Activated CD4-positive, alpha-beta T cell treated with anti-CD3 and anti-CD28 coated beads for 4 hours (primary cell): Measurements from ENCODE around the gene HCFC2.
A peak's percentile ranks its signal among the peaks of the same experiment; 100 is the strongest.
"Not testable (repeated sequence)": the region's sequence is repeated elsewhere in the genome, so short reads cannot be mapped to it uniquely, and the experiment has no call there.

ENCODE experiments used
- DNase-seq, 2 donors: peaks; one replicate each; pipeline ENCODE4 v3.0.0-alpha.2; 2020

HCFC2 gene

DNA sequence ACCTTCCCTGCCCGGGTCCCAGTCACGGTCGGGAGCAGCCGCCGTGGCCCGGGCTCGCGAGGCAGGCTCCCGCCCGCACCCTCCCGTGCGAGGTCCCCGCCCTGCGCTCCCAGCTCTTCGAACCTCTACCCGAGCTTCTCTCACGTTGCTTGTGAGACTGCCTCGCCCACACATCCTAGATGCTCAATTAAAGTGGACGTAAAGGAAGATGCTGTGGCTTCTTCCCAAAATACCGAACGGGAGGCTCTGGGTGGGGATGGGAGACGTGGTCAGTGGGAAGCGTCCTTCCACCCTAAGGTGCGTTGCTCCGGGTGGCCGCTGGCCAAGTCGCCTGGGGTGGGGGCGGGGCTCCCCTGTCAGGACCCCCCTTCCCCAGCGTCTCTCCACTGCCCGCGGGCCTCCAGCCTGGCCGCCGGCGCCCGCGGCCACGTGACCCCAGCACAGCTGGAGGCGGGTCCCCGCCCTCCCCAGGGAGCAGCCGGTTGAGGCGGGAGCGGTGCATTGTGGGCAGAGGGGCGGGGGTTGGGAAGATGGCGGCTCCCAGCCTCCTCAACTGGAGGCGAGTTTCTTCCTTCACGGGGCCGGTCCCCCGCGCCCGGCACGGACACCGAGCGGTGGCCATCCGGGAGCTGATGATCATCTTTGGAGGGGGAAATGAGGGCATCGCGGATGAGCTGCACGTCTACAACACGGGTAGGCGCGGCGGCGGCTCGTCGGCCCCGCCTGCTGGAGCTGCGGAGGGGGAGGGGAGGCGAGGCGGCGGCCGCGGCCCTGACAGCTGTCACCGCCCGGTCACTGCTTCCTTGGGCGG, at the start of gene HCFC2:
Gene HCFC2, plus strand, starts transcription at position 501 of the 811 bp plus-strand sequence. Its CDS starts 30 bp downstream, at position 531.
- DNase-seq, result peak; percentile 86 to 88

DNA sequence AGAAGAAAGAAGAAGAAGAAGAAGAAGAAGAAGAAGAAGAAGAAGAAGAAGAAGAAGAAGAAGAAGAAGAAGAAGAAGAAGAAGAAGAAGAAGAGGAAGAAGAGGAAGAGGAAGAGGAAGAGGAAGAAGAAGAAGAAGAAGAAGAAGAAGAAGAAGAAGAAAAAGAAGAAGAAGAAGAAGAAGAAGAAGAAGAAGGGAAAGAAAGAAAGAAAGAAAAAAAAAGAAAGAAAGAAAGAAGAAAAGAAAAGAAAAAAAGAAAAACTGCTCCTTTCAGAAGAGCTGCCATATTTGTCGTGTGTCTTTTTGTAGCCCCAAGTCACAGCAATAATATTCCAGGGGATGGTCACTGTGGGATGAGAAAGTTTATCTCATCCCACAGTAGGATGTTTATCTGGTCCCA, 42.5 kb upstream of the HCFC2 start:
- not testable (repeated sequence) for DNase-seq

DNA sequence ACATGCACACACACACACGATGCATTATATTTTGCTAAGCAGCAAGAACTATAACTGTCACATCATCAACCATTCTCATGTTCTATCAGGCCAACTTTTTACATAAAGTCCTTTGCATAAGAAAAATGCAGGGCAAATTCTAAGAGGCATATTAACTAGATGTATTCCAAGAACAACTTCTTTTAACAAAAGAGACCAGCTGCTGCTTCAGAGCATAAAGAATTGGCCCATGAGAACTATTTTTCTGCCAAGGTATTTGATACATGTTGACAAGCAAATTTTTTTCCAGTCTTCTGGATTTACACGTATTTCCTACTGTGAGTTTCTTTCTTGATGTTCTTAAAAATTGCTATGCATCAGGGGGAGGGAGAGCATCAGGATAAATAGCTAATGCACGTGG, 41.5 kb upstream of the HCFC2 start:
- no peak for DNase-seq

DNA sequence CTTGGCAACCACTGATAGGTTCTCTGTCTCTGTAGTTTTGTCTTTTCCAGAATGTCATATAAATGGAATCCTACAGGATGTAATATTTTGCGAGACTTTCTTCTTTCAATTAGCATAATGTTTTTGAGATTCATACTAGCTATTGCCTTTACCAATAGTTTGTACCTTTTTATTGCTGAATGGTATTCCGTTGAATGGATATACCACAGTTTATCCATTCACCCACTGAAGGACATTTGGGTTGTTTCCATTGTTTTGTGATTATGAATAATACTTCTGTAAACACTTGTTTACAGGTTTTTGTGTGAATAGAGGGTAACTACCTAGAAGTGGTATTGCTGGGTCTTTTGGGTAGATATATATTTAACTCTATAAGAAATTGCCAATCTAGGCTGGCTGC, 40.6 kb upstream of the HCFC2 start:
- no peak for DNase-seq

DNA sequence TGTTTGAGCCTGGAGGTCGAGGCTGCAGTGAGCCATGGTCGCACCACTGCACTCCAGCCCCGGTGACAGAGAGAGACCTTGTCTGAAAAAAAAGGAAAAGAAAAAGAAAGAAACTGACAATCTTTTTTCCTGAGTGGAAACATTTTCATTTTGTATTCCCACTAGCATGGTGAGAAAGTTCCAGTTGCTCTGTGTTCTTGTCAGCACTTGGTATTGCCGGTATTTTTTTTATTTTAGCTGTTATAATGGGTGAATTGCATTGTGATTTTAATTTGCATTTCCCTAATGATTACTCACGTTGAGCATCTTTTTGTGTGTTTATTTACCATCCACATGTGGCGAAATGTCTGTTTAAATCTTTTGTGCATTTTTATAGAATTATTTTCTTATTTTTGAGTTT, 40.0 kb upstream of the HCFC2 start:
- no peak for DNase-seq

DNA sequence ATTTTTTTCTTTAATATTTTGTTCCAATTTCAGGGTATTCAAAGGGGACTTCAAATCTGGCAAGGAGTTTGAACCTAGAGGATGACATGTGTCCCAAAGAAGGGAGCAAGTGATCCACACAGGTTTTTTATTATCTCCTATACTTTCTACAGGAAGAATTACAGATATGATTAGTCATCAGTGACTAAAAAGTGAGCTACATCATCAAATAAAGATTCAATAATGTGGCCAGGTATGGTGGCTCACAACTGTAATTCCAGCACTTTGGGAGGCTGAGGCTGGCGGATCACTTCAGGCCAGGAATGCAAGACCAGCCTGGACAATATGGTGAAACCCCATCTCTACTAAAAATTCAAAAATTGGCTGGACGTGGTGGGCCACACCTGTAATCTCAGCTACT, 38.6 kb upstream of the HCFC2 start:
- no peak for DNase-seq

DNA sequence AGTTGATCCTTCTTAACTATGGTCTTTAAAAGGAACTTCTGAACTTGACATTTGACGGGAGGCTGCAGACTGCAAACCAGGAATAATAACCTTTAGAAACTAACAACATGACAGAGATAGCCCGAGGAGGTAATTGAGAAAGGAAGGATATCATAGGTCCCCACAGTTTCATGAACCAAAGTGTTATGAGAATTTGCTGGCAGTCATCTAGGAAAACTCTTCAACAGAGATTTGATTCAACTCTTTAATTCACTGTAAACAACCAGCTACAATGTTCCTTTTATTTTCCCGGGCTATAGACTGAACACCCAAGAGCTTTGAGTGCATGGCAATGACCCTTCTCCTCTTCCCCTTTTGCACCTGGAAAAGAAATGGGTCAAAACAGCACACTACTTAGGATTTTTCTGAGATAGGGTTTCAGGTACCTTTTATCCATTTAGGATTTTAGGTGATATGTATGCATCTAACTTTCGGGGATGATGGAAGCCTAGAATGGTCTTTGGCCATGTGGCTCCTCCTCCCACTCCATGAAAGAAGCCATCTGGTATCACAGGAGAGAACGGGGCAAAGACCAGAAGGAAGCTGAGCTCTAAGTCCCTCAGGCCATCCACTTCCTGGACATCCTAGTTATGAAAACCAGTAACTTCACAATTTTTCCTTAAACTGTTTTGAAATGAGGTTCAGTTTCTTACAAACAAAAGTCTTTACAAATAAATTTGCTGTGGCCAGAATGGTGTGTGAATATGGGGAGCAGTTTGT, 37.3 kb upstream of the HCFC2 start:
- no peak for DNase-seq

DNA sequence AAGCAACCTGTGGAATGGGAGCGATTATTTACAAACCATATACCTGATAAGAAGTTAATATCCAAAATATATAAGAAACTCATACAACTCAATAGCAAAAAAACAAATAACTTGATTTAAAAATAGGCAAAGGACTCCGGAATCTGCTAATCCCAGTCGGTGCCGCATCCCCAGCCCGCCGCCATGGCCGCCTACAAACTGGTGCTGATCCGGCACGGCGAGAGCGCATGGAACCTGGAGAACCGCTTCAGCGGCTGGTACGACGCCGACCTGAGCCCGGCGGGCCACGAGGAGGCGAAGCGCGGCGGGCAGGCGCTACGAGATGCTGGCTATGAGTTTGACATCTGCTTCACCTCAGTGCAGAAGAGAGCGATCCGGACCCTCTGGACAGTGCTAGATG, 33.7 kb upstream of the HCFC2 start:
- not testable (repeated sequence) for DNase-seq

DNA sequence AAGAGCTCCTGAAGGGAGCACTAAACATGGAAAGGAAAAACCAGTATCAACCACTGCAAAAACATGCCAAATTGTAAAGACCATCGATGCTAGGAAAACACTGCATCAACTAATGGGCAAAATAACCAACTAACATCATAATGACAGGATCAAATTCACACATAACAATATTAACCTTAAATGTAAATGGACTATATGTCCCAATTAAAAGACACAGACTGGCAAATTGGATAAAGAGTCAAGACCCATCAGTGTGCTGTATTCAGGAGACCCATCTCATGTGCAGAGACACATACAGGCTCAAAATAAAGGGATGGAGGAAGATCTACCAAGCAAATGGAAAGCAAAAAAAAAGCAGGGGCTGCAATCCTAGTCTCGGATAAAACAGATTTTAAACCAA, 28.2 kb upstream of the HCFC2 start:
- not testable (repeated sequence) for DNase-seq

DNA sequence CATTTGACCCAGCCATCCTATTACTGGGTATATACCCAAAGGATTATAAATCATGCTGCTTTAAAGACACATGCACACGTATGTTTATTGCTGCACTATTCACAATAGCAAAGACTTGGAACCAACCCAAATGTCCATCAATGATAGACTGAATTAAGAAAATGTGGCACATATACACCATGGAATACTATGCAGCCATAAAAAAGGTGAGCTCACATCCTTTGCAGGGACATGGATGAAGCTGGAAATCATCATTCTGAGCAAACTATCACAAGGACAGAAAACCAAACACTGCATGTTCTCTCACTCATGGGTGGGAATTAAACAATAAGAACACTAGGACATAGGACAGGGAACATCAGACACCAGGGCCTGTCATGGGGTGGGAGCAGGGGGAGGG, 24.6 kb upstream of the HCFC2 start:
- DNase-seq, result not testable (repeated sequence)

DNA sequence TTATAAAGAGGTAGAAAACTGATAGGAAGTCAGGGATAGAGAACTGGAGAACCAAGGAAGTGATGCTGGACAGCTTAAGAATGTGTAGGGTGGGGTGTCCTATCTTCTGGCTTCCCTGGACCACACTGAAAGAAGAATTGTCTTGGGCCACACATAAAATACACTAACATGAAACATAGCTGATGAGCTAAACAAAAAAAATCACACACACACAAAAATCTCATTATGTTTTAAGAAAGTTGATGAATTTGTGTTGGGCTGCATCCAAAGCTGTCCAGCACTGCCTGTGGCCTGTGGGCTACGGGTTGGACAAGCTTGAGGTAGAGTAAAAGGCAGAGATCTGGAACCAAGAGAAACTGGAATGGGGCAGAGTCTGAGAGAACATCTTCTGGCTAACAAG, 21.8 kb upstream of the HCFC2 start:
- DNase-seq, result no peak

DNA sequence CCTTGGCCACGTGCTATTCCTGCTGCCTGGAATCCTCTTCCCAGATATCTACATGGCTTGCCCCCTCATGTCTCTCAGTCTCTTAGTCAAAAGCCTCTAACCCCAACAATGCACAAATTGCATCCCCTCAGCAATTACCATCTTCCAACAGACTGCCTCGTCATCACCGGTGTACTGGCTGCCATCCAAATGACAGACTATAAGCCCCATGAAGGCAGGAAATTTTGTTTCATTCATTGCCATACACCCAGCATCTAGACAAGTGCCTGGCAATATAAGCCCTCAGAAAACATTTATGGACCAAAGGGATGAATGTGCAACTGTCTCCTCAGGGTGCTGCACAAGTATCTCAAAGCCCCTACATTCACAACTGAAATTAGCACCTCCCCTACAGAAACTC, 20.2 kb upstream of the HCFC2 start:
- DNase-seq, result no peak

DNA sequence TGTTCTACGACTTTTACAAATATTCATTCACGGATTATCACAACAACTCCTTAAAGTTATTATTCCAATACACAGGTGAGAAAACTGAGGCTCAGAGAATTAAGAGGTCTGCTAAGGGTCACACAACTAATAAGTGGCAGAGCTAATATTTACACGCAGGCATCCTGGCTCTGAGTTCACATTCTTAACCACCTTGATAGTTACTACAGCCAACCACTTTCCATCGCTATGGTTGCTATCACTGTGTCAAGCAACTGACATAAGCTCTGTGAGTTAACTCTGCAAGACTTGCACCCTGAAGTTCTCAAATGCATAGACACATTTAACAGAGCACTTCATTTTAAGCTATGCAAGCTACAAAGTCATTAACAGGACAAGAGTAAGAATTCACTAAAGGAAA, 18.0 kb upstream of the HCFC2 start:
- DNase-seq, result no peak

DNA sequence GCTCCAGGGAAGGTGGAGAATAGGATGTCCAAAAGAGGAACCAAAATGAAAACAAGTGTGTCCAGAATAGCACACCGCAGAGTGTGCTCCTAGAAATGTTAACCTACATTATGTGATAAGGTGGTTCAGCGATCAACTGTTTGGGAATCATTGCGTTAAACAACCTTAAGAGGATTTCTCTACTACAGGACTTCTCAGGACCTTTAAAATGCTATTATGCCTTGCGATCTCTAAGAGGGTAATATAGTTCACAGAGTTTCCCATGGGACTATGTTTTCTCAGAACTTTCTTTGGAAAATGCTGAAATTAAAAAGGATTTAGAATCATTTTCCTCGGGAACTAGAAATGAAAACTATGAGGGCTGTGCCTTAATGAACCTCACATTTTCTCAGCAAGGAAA, 16.2 kb upstream of the HCFC2 start:
- no peak for DNase-seq

DNA sequence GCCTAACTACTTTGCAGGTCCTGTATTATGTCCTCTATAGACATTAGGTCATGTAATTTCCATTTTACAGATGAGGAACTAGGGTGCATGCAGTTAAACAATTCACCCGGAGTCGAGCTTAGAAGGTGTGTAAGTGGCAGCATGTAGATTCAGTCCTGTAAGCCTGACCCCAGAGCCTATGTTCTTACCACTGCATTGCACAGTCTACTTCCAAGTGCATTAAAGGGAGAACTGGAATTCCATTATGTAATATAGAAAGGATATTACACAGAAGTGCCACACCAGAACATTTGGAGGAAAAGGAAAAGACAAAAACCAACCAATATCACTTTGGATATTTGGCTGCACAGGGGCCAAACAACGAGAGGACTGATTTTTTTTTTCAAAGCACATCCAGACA, 15.5 kb upstream of the HCFC2 start:
- no peak for DNase-seq

DNA sequence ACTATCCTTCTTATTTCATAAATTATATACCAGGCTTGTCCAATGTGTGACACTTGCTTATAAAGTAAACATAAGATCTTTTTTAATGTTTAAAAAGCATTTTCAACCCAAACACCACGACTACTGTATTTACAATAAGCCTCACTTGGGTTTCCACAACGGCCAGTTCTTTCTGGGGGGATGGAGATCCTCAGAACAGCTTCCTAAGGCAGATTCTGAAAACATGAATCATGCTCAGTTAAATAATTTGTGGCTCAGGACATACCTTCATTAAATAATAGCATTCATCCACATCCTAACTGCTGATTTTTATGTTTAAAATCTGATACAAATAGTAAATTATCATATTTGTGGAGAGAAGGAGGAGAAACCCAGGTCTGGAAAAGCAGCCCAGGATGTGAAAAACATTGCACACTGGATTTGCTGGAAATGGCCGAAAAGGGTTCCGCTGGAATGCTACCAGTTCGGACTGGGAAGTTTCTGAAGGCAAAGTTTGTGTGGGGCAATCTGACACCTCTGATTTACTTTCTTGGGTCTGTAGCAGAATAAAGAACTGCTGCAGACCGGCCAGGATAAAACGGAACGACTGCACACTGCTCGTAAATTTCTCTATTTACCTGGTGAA, 14.9 kb upstream of the HCFC2 start:
- no peak for DNase-seq

DNA sequence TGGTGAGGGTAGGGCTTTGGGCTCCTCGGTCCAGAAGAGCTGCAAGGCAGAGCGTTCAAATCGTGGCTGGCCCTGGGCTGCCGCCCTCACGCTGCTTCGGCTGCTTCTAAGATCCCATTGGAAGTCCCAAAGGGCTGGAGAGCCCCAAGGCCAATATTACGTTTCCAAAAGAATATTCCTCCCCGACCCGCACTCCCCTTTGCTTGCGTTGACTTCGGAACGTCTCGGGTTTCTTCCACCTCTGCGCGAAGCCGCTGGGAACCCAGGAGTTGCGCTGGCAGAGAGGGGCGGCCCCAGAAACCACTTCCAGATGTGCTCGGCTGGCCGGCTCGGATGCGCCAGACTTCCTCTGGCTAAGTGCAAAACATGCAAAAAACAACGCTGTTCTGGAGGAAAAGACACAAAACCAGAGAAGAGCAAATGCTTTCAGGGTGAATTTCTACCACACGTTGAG, 14.4 kb upstream of the HCFC2 start, which contains the start of gene GLT8D2:
Gene GLT8D2, minus strand, starts transcription at position 285 of the 454 bp plus-strand sequence. CDS start 30,539 bp downstream, outside the sequence.
- no peak for DNase-seq

DNA sequence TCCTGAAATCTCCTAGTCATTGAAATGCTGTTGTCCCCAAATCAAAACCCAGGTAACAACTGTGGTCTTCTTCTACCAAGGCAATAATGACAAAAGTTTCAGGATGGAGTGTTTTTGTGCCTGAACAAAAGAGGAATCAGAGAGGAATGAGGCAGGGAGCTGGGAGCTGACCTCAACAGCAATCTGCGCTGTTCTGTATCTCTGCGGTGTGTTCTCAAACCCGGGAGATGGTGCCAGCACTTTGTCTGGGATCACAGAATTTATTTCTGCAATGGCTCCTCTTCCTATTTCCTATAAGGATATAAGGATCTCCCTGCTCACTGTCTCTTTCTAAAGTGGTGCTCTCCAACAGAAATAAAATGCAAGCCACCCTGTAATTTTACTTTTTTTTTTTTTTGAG, 13.9 kb upstream of the HCFC2 start:
- no peak for DNase-seq

DNA sequence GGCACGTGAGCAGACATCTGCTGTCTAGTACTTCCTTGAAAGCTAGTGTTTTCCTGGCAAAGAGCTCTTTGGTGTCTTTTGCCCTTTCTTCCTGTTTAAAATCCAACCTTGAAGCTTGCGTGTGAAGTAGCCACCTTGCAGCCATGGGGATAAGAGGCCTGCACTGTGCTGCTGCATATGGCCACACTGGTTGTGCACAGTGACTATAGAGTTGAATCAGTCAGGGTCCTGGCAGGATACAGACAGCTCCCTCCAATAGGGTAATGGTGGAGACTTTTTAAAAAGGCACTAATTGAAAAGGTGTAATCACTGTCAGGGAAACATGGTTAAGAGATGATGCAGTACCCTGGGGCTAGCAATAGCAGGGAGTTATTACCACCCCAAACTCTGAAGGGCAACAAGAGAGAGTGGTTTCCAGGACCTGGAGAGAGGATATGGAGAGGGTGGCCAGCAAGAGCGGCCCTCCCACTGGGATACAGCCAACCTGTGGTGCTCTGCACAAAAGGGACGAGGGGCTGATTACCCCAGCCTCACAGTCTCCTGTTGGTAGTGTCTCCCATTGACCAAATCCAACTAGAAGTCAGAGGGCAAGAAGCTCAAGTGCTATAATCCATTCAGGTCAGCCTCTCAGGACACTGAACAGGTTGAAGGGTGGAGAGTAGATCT, 9.5 kb upstream of the HCFC2 start:
- DNase-seq, result no peak

DNA sequence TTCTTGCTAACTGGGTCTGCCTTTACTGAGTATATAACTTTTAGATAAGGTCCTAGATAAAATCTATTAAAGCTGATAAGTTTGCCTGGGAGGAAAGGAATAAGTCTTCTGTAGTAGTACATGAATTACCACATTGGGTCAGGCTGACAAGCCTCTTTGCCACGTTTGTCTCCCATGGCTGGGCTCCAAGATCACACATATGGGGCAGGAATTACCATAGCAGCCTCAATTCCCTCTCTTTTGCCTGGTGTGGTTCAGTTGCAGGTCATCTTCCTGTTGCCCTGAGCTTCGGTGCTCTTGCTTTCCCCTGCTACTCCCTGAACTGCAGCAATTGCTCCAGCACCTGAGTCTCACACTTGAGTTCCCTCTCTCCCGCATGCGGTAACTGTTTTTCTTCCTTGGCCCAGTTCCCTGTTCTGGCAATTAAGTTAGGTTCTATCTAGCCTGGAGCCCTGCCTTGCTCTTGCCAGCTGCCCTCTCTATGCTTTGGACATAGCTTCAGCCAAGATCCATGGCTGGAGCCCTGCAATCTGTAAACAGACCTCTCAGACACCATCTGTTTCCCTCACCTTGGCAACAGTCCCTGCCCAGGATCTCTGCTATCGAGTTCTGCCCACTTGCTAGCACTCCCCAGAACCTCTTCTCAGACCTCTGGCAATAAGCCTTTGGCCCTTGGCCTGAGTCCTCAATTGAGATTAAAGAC, 8.5 kb upstream of the HCFC2 start:
- DNase-seq, result no peak

DNA sequence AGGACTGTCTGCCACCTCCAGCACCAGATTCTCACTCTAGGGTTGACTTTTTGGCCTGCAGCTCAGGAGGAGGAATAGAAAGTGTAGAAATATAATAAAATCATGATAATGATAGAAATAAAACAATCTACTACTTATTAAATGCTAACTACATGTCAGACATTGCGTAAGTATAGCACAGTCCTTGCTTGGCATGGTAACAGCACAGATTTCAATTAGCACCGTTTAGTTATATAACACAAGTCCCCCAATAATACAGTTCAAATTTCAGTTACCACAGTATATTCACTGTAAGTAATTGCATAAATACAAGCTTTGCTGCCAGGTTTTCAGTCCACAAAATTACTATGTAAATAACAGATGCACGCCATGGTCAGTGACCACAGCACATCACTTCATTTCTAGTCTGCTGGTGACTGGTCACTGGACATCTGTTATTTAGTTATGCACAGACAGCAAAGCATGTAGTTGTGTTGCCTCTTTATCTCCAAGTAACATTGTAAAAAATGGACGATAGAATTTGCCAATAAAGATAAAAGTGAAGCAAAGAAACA, 7.8 kb upstream of the HCFC2 start:
- no peak for DNase-seq

DNA sequence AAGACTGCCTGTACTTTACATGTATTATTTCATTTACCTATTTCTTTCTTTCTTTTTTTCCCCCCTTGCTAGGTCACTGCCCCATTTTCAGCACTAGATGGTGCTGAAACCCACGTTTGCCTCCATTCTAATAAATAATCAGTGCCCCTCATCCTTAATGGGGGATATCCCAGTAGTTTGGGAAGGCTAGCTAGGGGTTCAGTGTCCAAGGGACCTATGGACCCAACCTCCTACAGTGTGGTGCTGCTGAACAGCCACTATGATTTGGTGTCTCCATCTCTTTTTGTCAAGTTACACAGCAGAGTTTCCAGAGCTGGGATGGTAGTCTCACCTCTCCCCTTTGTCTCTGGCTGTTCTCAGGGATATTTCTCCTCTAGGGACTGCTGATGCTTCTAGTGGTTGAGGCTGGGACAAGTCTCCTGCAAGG, 6.5 kb upstream of the HCFC2 start:
- DNase-seq, result no peak
